Endothelial cell of umbilical vein (primary cell): ENCODE measurements around the gene TXK. TPM values are rescaled to one million over a fixed set of nuclear protein-coding genes. Genes with fewer than 3 reads are reported as not detected.

Experiments used
- BruUV-seq: library from RNA; stranded (reverse); fragments of 400-500 nt; replicated peaks from 2 replicates; lab custom pipeline; 2021; lab: Mats Ljungman, UMichigan
- CTCF ChIA-PET: fragments of 300-600, 350-600 bp; sonication (Branson Sonifier 250); formaldehyde crosslinking; loops from one replicate; lab custom pipeline; 2021; ENCODE audit warnings: antibody characterized with exemption, inconsistent platforms; lab: Charles Lee
- POLR2A ChIA-PET: fragments of 300-600, 350-600 bp; sonication (Branson Sonifier 250); formaldehyde crosslinking; loops from one replicate; lab custom pipeline; 2021; ENCODE audit warnings: antibody characterized with exemption, inconsistent platforms; lab: Charles Lee
- DNase-seq: peaks from one replicate; pipeline ENCODE4 v3.0.0-alpha.2; 2011; ENCODE audit warnings: low read depth, low spot score
- FAIRE-seq: peaks from 2 replicates; lab custom pipeline; 2011; peaks lifted over from hg19 to GRCh38; lab: Jason Lieb, UNC
- H2AFZ ChIP-seq: 2 replicates; pipeline ENCODE4 v1.6.0; 2012; ENCODE audit warnings: low read depth, low read length, control low read depth, inconsistent platforms
- H3K27ac ChIP-seq: 2 replicates; pipeline ENCODE4 v1.5.1; 2011; ENCODE audit warnings: low read depth, mild to moderate bottlenecking, control low read depth, low read length, moderate library complexity; ENCODE audit not compliant: insufficient read depth
- H3K27me3 ChIP-seq, 2 experiments: 2 replicates each; pipeline versions ENCODE4 v1.6.0 to v1.6.1; 2011; ENCODE audit warnings: low read length in 2 of 2, mixed read lengths in 1 of 2; ENCODE audit not compliant: control insufficient read depth in 2 of 2, insufficient read depth in 2 of 2
- H3K36me3 ChIP-seq, 2 experiments: 2 replicates in 1 of 2; 3 replicates in 1 of 2; pipeline ENCODE4 v1.5.1; 2011; ENCODE audit warnings: low read length in 2 of 2, mild to moderate bottlenecking in 1 of 2, moderate library complexity in 1 of 2; ENCODE audit not compliant: control insufficient read depth in 2 of 2, insufficient read depth in 2 of 2; ENCODE audit errors: extremely low read depth in 1 of 2
- H3K4me1 ChIP-seq: 3 replicates; pipeline ENCODE4 v1.5.1; 2011; ENCODE audit warnings: mild to moderate bottlenecking, low read length; ENCODE audit not compliant: control insufficient read depth, insufficient read depth; ENCODE audit errors: extremely low read depth
- H3K4me2 ChIP-seq: 2 replicates; pipeline ENCODE4 v1.6.1; 2011; ENCODE audit warnings: low read length, control low read depth, mixed read lengths; ENCODE audit not compliant: insufficient read depth
- H3K4me3 ChIP-seq, 3 experiments: fragments of 200-600 bp in 1 of 3; sonication (generic), shearing (Covaris generic) in 1 of 3; replicated peaks in 1 of 3; 2 replicates each; pipeline ENCODE4 v1.5.1; 2011 to 2016; ENCODE audit warnings: control low read depth in 3 of 3, low read length in 3 of 3, mild to moderate bottlenecking in 2 of 3, inconsistent platforms in 1 of 3, low read depth in 1 of 3, moderate library complexity in 1 of 3; ENCODE audit not compliant: insufficient read depth in 1 of 3
- H3K79me2 ChIP-seq: 2 replicates; pipeline ENCODE4 v1.6.0; 2012; ENCODE audit warnings: low read length, inconsistent platforms; ENCODE audit not compliant: control insufficient read depth, insufficient read depth
- H3K9ac ChIP-seq: replicated peaks from 2 replicates; pipeline ENCODE3; 2011; ENCODE audit warnings: low read length, control low read depth; ENCODE audit not compliant: insufficient read depth; ENCODE audit errors: extremely low read depth
- H3K9me1 ChIP-seq: replicated peaks from 3 replicates; pipeline ENCODE4 v1.6.0; 2011; ENCODE audit warnings: mild to moderate bottlenecking, low read length; ENCODE audit not compliant: control insufficient read depth, insufficient read depth; ENCODE audit errors: extremely low read depth
- H3K9me3 ChIP-seq: replicated peaks from 2 replicates; pipeline ENCODE4 v1.5.1; 2012; ENCODE audit warnings: low read length, inconsistent platforms; ENCODE audit not compliant: control insufficient read depth, insufficient read depth
- H4K20me1 ChIP-seq: replicated peaks from 2 replicates; pipeline ENCODE3; 2011; ENCODE audit warnings: mild to moderate bottlenecking, low read length; ENCODE audit not compliant: control insufficient read depth, insufficient read depth; ENCODE audit errors: extremely low read depth
- CTCF ChIP-seq, 2 donors: IDR thresholded peaks; 1 replicate in 1 of 2; 2 replicates in 1 of 2; pipeline ENCODE4 v1.5.1; 2011; ENCODE audit warnings: low read length in 2 of 2, mild to moderate bottlenecking in 2 of 2, moderate library complexity in 2 of 2, control low read depth in 1 of 2, inconsistent platforms in 1 of 2, low read depth in 1 of 2; ENCODE audit not compliant: insufficient read depth in 1 of 2; ENCODE audit errors: extremely low read depth in 1 of 2
- EZH2 ChIP-seq: IDR thresholded peaks from 2 replicates; pipeline ENCODE4 v1.6.1; 2012; ENCODE audit warnings: borderline replicate concordance, low read depth, mild to moderate bottlenecking, moderate library complexity, low read length, inconsistent platforms; ENCODE audit not compliant: severe bottlenecking
- FOS ChIP-seq: IDR thresholded peaks from 2 replicates; pipeline ENCODE4 v1.6.1; 2011; ENCODE audit warnings: mild to moderate bottlenecking, low read length, moderate library complexity, borderline replicate concordance; ENCODE audit not compliant: insufficient read depth
- GATA2 ChIP-seq: IDR thresholded peaks from 2 replicates; pipeline ENCODE4 v1.7.0; 2011; ENCODE audit warnings: low read depth, mild to moderate bottlenecking, moderate library complexity, mixed read lengths, low read length; ENCODE audit not compliant: insufficient read length, insufficient read depth
- JUN ChIP-seq: IDR thresholded peaks from 2 replicates; pipeline ENCODE4 v1.6.1; 2011; ENCODE audit warnings: borderline replicate concordance, low read depth; ENCODE audit not compliant: insufficient read length, insufficient read depth
- MAX ChIP-seq: IDR thresholded peaks from 2 replicates; pipeline ENCODE4 v1.6.1; 2011; ENCODE audit not compliant: insufficient read depth, insufficient read length
- MYC ChIP-seq: IDR thresholded peaks from one replicate; pipeline ENCODE4 v1.6.1; 2011; ENCODE audit warnings: mild to moderate bottlenecking, low read depth, low read length
- POLR2A ChIP-seq: IDR thresholded peaks from 2 replicates; pipeline ENCODE4 v1.6.1; 2012; ENCODE audit warnings: low read depth, mild to moderate bottlenecking, control low read depth, low read length
- POLR2AphosphoS5 ChIP-seq: IDR thresholded peaks from 2 replicates; pipeline ENCODE4 v1.6.1; 2012; ENCODE audit warnings: low read depth, mild to moderate bottlenecking, control low read depth, low read length, moderate library complexity; ENCODE audit not compliant: insufficient read depth
- dilution Hi-C: fragments of 300-500 bp; cut with MboI; formaldehyde crosslinking; loops from one replicate; pipeline ENCODE4 v1.15.0; 2019; ENCODE audit warnings: low sequenced_read_pairs; ENCODE audit not compliant: extremely low pct_ligation_motif_present
- intact Hi-C: fragments of 100-400 bp; cut with micrococcal nuclease; formaldehyde crosslinking; loops from one replicate; pipeline ENCODE4 v1.10.0; 2022
- polyA plus RNA-seq, 4 experiments: library from polyadenylated mRNA; depleted of rRNA in 3 of 4; stranded (reverse) in 3 of 4; unstranded in 1 of 4; fragments of >200 nt; gene quantifications; 2 replicates each; pipeline versions ENCODE4 v1.2.1 to v1.2.3, GENCODE V29; 2011 to 2012; ENCODE audit warnings: missing spikeins in 1 of 4
- total RNA-seq: library from RNA; stranded (reverse); gene quantifications from 2 replicates; pipeline ENCODE4 v1.2.3, GENCODE V29; 2021

TXK gene
- total and polyA plus RNA-seq, 2 donors (not counting 3 experiments of a cell fraction or from before 2014, with no cell fraction given): 0.26 to 0.97 TPM

GRCh38 chr4:48180234-48180633 lies 46.2 kb upstream of the TXK start:
- dilution Hi-C loops: no loop called here
- FAIRE-seq: no peak
- H3K9me1 ChIP-seq: no peaks in the 10 kb centered on the region

More at GRCh38 chr4:48180234-48180633, 46.2 kb upstream of the TXK start:
- Histone ChIP-seq H3K9ac (no peak overlapping the region), H3K79me2 (no peaks in the 10 kb centered on the region), H3K4me1 (peaks cover 5% of the 10 kb centered on the region), H3K27ac (no peak overlapping the region), H2AFZ (no peak overlapping the region), H3K36me3 (no peaks in the 10 kb centered on the region), H3K4me2 (no peak overlapping the region), H3K9me3 (no peaks in the 10 kb centered on the region), H3K27me3 (no peaks in the 10 kb centered on the region), H4K20me1 (no peaks in the 10 kb centered on the region), H3K4me3 (no peak overlapping the region)
- intact Hi-C loops: no loop called here
- CTCF ChIA-PET: no interaction called here
- DNase-seq: no peak
- POLR2A ChIA-PET: no interaction called here
- no TSS peak for BruUV-seq
- TF ChIP-seq CTCF (IDR thresholded peaks at IDR 0.05; ENCODE audit: extremely low read depth in 1 of 2, insufficient read depth in 1 of 2, low read depth in 1 of 2, low read length in 2 of 2) (no peak), MYC (no peak), GATA2 (no peak), MAX (no peak), POLR2AphosphoS5 (no peak), FOS (no peak), EZH2 (no peak), JUN (no peak), POLR2A (no peak)
